Liver (tissue), 3 donors: ENCODE data around the gene SCNN1A.
A peak's percentile ranks its signal among the peaks of the same experiment; 100 is the strongest.

Experiments used
- EGR1 ChIP-seq, 2 donors: IDR thresholded peaks; 2 replicates each; pipeline ENCODE4 v1.6.1; 2016 to 2018; ENCODE audit warnings: antibody characterized with exemption in 2 of 2, low read depth in 2 of 2
- GABPA ChIP-seq, 2 donors: IDR thresholded peaks in 1 of 2; conservative IDR thresholded peaks in 1 of 2; 2 replicates each; pipeline ENCODE4 v1.6.1; 2016; ENCODE audit warnings: antibody characterized with exemption in 2 of 2, mild to moderate bottlenecking in 1 of 2, moderate library complexity in 1 of 2
- SP1 ChIP-seq: IDR thresholded peaks from 2 replicates; pipeline ENCODE4 v1.6.1; 2018; ENCODE audit warnings: antibody characterized with exemption, mild to moderate bottlenecking
- TAF1 ChIP-seq: conservative IDR thresholded peaks from 2 replicates; pipeline ENCODE4 v1.6.1; 2016; ENCODE audit warnings: antibody characterized with exemption, mild to moderate bottlenecking
- YY1 ChIP-seq: IDR thresholded peaks from 2 replicates; pipeline ENCODE4 v1.6.1; 2016; ENCODE audit warnings: antibody characterized with exemption, mild to moderate bottlenecking
- TF ChIP-seq, protein P1 (sequence below): fragments of 150-350 bp; IDR thresholded peaks from 2 replicates; pipeline ENCODE4 v1.5.1; 2017; ENCODE audit warnings: improper control_type of control experiment, low read depth, low read length; ENCODE audit not compliant: missing input control
- TF ChIP-seq, protein P2 (sequence below): IDR thresholded peaks from 2 replicates; pipeline ENCODE4 v1.6.1; 2016; ENCODE audit warnings: antibody characterized with exemption
- TF ChIP-seq, protein P3 (sequence below): IDR thresholded peaks from 2 replicates; pipeline ENCODE4 v1.6.1; 2016; ENCODE audit warnings: antibody characterized with exemption
- donor health status: healthy.
- donor health status: healthy.

GRCh38 chr12:6336889-6337853 is 38.2 kb downstream of the SCNN1A start:
- no peak for TF ChIP-seq GABPA (IDR thresholded peaks at IDR 0.05 in 1 of 2, conservative IDR thresholded peaks at IDR 0.05 in 1 of 2)
- TF ChIP-seq, protein P1, sequence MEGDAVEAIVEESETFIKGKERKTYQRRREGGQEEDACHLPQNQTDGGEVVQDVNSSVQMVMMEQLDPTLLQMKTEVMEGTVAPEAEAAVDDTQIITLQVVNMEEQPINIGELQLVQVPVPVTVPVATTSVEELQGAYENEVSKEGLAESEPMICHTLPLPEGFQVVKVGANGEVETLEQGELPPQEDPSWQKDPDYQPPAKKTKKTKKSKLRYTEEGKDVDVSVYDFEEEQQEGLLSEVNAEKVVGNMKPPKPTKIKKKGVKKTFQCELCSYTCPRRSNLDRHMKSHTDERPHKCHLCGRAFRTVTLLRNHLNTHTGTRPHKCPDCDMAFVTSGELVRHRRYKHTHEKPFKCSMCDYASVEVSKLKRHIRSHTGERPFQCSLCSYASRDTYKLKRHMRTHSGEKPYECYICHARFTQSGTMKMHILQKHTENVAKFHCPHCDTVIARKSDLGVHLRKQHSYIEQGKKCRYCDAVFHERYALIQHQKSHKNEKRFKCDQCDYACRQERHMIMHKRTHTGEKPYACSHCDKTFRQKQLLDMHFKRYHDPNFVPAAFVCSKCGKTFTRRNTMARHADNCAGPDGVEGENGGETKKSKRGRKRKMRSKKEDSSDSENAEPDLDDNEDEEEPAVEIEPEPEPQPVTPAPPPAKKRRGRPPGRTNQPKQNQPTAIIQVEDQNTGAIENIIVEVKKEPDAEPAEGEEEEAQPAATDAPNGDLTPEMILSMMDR: no peak
- TF ChIP-seq, protein P2, sequence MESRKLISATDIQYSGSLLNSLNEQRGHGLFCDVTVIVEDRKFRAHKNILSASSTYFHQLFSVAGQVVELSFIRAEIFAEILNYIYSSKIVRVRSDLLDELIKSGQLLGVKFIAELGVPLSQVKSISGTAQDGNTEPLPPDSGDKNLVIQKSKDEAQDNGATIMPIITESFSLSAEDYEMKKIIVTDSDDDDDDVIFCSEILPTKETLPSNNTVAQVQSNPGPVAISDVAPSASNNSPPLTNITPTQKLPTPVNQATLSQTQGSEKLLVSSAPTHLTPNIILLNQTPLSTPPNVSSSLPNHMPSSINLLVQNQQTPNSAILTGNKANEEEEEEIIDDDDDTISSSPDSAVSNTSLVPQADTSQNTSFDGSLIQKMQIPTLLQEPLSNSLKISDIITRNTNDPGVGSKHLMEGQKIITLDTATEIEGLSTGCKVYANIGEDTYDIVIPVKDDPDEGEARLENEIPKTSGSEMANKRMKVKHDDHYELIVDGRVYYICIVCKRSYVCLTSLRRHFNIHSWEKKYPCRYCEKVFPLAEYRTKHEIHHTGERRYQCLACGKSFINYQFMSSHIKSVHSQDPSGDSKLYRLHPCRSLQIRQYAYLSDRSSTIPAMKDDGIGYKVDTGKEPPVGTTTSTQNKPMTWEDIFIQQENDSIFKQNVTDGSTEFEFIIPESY: no peak
- TF ChIP-seq SP1: no peak
- TF ChIP-seq EGR1 (IDR thresholded peaks at IDR 0.05; ENCODE audit: low read depth in 2 of 2): peak in 1 of 2 donors; percentile 37
- peak; percentile 17 for TF ChIP-seq TAF1
- TF ChIP-seq, protein P3, sequence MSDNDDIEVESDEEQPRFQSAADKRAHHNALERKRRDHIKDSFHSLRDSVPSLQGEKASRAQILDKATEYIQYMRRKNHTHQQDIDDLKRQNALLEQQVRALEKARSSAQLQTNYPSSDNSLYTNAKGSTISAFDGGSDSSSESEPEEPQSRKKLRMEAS: no peak
- TF ChIP-seq YY1: no peak
